HEK293 (cell line): Measurements from ENCODE around the gene RAB11B.
A peak's percentile ranks its signal among the peaks of the same experiment; 100 is the strongest.
"Not testable (repeated sequence)": the region's sequence is repeated elsewhere in the genome, so short reads cannot be mapped to it uniquely, and the experiment has no call there.

Source experiments
- CTCF ChIA-PET: fragments of 350-600 bp; formaldehyde crosslinking; extraction: SDS; loops from one replicate; lab custom pipeline; 2021; ENCODE audit warnings: antibody characterized with exemption; lab: Yijun Ruan, JAX
- POLR2A ChIA-PET: fragments of 300-600 bp; formaldehyde crosslinking; extraction: SDS; loops from one replicate; lab custom pipeline; 2020; ENCODE audit warnings: antibody characterized with exemption, inconsistent platforms; lab: Yijun Ruan, JAX
- H3K27ac ChIP-seq: fragments of 200-500 bp; sonication (Bioruptor generic); 2 replicates; pipeline ENCODE4 v1.5.1; 2014; ENCODE audit warnings: low read depth, low read length, control low read depth, inconsistent platforms; ENCODE audit errors: extremely low read depth
- H3K36me3 ChIP-seq, 2 experiments: fragments of 200-500 bp in 1 of 2; sonication (Bioruptor generic) in 1 of 2; 1 replicate in 1 of 2; 2 replicates in 1 of 2; pipeline ENCODE4 v1.5.1; 2014 to 2017; ENCODE audit warnings: inconsistent platforms in 2 of 2, low read length in 2 of 2; ENCODE audit not compliant: control insufficient read depth in 2 of 2, insufficient read depth in 1 of 2
- H3K4me1 ChIP-seq: fragments of 200-500 bp; sonication (Bioruptor generic); 2 replicates; pipeline ENCODE4 v1.5.1; 2014; ENCODE audit warnings: mild to moderate bottlenecking, low read length, inconsistent platforms; ENCODE audit not compliant: control insufficient read depth, insufficient read depth
- H3K4me3 ChIP-seq: 2 replicates; pipeline ENCODE4 v1.5.1; 2011; ENCODE audit warnings: low read depth, mild to moderate bottlenecking, control low read depth, low read length, moderate library complexity
- H3K9me3 ChIP-seq: fragments of 200-500 bp; sonication (Bioruptor generic); 2 replicates; pipeline ENCODE4 v1.5.1; 2014; ENCODE audit warnings: low read depth, low read length, inconsistent platforms; ENCODE audit not compliant: control insufficient read depth, insufficient read depth
- FEZF1 ChIP-seq: fragments of 450-650 bp; formaldehyde crosslinking; IDR thresholded peaks from 2 replicates; pipeline ENCODE4 v1.5.1; 2016; ENCODE audit warnings: missing biosample characterization, missing genetic modification characterization
- OVOL3 ChIP-seq: fragments of 450-650 bp; formaldehyde crosslinking; IDR thresholded peaks from 2 replicates; pipeline ENCODE4 v1.5.1; 2016; ENCODE audit warnings: missing biosample characterization, missing genetic modification characterization
- SP2 ChIP-seq: fragments of 450-650 bp; formaldehyde crosslinking; IDR thresholded peaks from 2 replicates; pipeline ENCODE4 v1.5.1; 2016; ENCODE audit warnings: missing biosample characterization, missing genetic modification characterization
- YY1 ChIP-seq: fragments of 450-650 bp; formaldehyde crosslinking; IDR thresholded peaks from 2 replicates; pipeline ENCODE4 v1.5.1; 2018; ENCODE audit warnings: missing biosample characterization, missing genetic modification characterization
- ZIC2 ChIP-seq: fragments of 450-650 bp; formaldehyde crosslinking; IDR thresholded peaks from 2 replicates; pipeline ENCODE4 v1.5.1; 2016; ENCODE audit warnings: missing biosample characterization, missing genetic modification characterization
- ZNF138 ChIP-seq: fragments of 450-650 bp; formaldehyde crosslinking; IDR thresholded peaks from 2 replicates; pipeline ENCODE4 v1.5.1; 2016; ENCODE audit warnings: missing biosample characterization, missing genetic modification characterization, borderline replicate concordance
- ZNF23 ChIP-seq: fragments of 450-650 bp; formaldehyde crosslinking; IDR thresholded peaks from 2 replicates; pipeline ENCODE4 v1.5.1; 2016; ENCODE audit warnings: missing biosample characterization, missing genetic modification characterization, borderline replicate concordance
- ZNF350 ChIP-seq: fragments of 450-650 bp; formaldehyde crosslinking; IDR thresholded peaks from 2 replicates; pipeline ENCODE4 v1.5.0; 2017; ENCODE audit warnings: missing biosample characterization, mild to moderate bottlenecking, missing genetic modification characterization
- ZNF449 ChIP-seq: fragments of 450-650 bp; formaldehyde crosslinking; IDR thresholded peaks from 2 replicates; pipeline ENCODE4 v1.5.1; 2017; ENCODE audit warnings: missing biosample characterization, mild to moderate bottlenecking, missing genetic modification characterization, moderate library complexity
- TF ChIP-seq, protein P1 (sequence below): fragments of 450-650 bp; formaldehyde crosslinking; IDR thresholded peaks from 2 replicates; pipeline ENCODE4 v1.5.1; 2017; ENCODE audit warnings: missing biosample characterization, missing genetic modification characterization
- TF ChIP-seq, protein P2 (sequence below): fragments of 450-650 bp; IDR thresholded peaks from 2 replicates; pipeline ENCODE4 v1.5.1; 2018; ENCODE audit warnings: missing biosample characterization, missing genetic modification characterization

The RAB11B gene

DNA sequence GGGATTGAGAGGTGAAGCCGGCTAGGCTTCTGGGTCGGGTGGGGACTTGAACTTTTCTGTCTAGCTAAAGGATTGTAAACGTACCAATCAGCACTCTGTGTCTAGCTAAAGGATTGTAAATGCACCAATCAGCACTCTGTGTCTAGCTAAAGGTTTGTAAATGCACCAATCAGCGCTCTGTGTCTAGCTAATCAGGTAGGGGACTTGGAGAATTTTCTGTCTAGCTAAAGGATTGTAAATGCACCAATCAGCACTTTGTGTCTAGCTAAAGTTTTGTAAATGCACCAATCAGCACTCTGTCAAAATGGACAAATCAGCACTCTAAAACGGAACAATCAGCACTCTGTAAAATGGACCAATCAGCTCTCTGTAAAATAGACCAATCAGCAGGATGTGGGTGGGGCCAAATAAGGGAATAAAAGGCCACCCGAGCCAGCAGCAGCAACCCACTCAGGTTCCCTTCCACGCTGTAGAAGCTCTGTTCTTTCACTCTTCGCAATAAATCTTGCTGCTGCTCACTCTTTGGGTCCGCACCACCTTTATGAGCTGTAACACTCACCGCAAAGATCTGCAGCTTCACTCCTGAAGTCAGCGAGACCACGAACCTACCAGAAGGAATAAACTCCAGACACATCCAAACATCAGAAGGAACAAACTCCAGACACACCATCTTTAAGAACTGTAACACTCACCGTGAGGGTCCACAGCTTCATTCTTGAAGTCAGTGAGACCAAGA lies 10.8 kb upstream of the RAB11B start:
- CTCF ChIA-PET, result interaction anchor here (1.3 to 1.5 kb wide), 2 partner anchors 9 to 25 kb away, joined by 4 to 5 read pairs; no protein-coding TSS in a partner anchor
- H3K27ac ChIP-seq, H3K9me3 ChIP-seq, H3K36me3 ChIP-seq, H3K4me1 ChIP-seq, H3K4me3 ChIP-seq: not testable (repeated sequence)
- POLR2A ChIA-PET, result interaction anchor here (1.2 kb wide), 1 partner anchor 12 kb away, joined by 4 read pairs; no protein-coding TSS in a partner anchor
- peak; percentile 35 for TF ChIP-seq SP2 (tag by site-specific recombination)
- TF ChIP-seq ZNF350 (tag by site-specific recombination), result peak; percentile 64; the same call in 1 of the 2 replicates

GRCh38 chr19:8384569-8384968 lies 5.6 kb upstream of the RAB11B start:
- CTCF ChIA-PET, H3K36me3 ChIP-seq, H3K4me1 ChIP-seq, POLR2A ChIA-PET, H3K27ac ChIP-seq, H3K9me3 ChIP-seq, H3K4me3 ChIP-seq: not testable (repeated sequence)

- POLR2A ChIA-PET, CTCF ChIA-PET: not testable (repeated sequence)
These were observed 5.1 kb upstream of the RAB11B start for GRCh38 chr19:8385103-8385502.

DNA sequence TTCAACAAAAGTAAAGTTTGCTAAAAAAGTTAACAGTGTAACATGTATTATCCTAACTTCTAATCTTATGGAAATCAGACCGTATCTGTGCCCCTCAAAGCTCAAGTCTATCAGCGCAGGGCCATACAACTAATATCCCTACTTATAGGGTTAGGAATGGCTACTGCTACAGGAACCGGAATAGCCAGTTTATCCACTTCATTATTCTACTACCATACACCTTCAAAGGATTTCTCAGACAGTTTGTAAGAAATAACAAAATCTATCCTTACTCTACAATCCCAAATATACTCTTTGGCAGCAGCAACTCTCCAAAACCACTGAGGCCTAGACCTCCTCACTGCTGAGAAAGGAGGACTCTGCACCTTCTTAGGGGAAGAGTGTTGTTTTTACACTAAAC lies 4.6 kb upstream of the RAB11B start:
- CTCF ChIA-PET, result interaction anchor here (0.6 kb wide), 1 partner anchor 497 kb away, joined by 3 read pairs; the partner anchor contains the start of gene LRRC8E

More at GRCh38 chr19:8385103-8385502, 5.1 kb upstream of the RAB11B start:
- not testable (repeated sequence) for H3K36me3 ChIP-seq, H3K9me3 ChIP-seq, H3K4me3 ChIP-seq, H3K27ac ChIP-seq, H3K4me1 ChIP-seq

DNA sequence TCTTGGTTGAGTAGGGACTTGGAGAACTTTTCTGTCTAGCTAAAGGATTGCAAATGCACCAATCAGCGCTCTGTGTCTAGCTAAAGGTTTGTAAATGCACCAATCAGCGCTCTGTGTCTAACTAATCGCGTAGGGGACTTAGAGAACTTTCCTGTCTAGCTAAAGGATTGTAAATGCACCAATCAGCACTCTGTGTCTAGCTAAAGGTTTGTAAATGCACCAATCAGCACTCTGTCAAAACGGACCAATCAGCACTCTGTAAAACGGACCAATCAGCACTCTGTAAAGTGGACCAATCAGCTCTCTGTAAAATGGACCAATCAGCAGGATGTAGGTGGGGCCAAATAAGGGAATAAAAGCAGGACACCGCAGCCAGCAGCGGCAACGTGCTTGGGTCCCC lies 3.7 kb upstream of the RAB11B start:
- TF ChIP-seq SP2 (tag by site-specific recombination), result peak; percentile 32; the same call in 1 of the 2 replicates
- H3K36me3 ChIP-seq, H3K9me3 ChIP-seq, H3K4me3 ChIP-seq, POLR2A ChIA-PET, H3K27ac ChIP-seq, H3K4me1 ChIP-seq: not testable (repeated sequence)
- CTCF ChIA-PET, result interaction anchor here (0.6 to 0.8 kb wide), 3 partner anchors 89 to 498 kb away, joined by 3 read pairs; partner anchors contain the start of gene LRRC8E

More for the DNA sequence above, 4.6 kb upstream of the RAB11B start:
- H3K9me3 ChIP-seq, H3K27ac ChIP-seq, H3K36me3 ChIP-seq, H3K4me3 ChIP-seq, H3K4me1 ChIP-seq, POLR2A ChIA-PET: not testable (repeated sequence)

GRCh38 chr19:8386990-8387389 lies 3.2 kb upstream of the RAB11B start:
- no peak overlapping the region for H3K4me3 ChIP-seq
- no peak overlapping the region for H3K27ac ChIP-seq
- TF ChIP-seq ZIC2 (no peak), YY1 (tag by site-specific recombination) (no peak), OVOL3 (tag by site-specific recombination) (no peak), ZNF23 (tag by site-specific recombination) (no peak), ZNF449 (tag by site-specific recombination) (no peak), FEZF1 (tag by site-specific recombination) (no peak), ZNF138 (tag by site-specific recombination) (no peak)
- TF ChIP-seq, protein P1, sequence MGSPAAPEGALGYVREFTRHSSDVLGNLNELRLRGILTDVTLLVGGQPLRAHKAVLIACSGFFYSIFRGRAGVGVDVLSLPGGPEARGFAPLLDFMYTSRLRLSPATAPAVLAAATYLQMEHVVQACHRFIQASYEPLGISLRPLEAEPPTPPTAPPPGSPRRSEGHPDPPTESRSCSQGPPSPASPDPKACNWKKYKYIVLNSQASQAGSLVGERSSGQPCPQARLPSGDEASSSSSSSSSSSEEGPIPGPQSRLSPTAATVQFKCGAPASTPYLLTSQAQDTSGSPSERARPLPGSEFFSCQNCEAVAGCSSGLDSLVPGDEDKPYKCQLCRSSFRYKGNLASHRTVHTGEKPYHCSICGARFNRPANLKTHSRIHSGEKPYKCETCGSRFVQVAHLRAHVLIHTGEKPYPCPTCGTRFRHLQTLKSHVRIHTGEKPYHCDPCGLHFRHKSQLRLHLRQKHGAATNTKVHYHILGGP (tag by site-specific recombination), result no peak
- TF ChIP-seq, protein P2, sequence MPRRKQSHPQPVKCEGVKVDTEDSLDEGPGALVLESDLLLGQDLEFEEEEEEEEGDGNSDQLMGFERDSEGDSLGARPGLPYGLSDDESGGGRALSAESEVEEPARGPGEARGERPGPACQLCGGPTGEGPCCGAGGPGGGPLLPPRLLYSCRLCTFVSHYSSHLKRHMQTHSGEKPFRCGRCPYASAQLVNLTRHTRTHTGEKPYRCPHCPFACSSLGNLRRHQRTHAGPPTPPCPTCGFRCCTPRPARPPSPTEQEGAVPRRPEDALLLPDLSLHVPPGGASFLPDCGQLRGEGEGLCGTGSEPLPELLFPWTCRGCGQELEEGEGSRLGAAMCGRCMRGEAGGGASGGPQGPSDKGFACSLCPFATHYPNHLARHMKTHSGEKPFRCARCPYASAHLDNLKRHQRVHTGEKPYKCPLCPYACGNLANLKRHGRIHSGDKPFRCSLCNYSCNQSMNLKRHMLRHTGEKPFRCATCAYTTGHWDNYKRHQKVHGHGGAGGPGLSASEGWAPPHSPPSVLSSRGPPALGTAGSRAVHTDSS (tag by site-specific recombination), result no peak
- ChIA-PET POLR2A (interaction anchor here (0.6 kb wide), 1 partner anchor 66 kb away, joined by 3 read pairs; no protein-coding TSS in a partner anchor), CTCF (interaction anchor here (0.8 kb wide), 1 partner anchor 119 kb away, joined by 3 read pairs; no protein-coding TSS in a partner anchor)
- peaks cover 3% of the 10 kb centered on the region; the same call in 1 of the 2 replicates for H3K4me1 ChIP-seq
- peaks cover 0 to 3% of the 10 kb centered on the region in 2 experiments; a peak in 1 of 3 replicates for H3K36me3 ChIP-seq
- H3K9me3 ChIP-seq, result no peaks in the 10 kb centered on the region
